GM23338 (cell line): ENCODE results near the gene IRF8. TPM values are rescaled to one million over a fixed set of nuclear protein-coding genes. Genes with fewer than 3 reads are reported as not detected.

Experiments used
- ATAC-seq: fragments of 200-7000 bp; cut with Tn5 transposase; 3 replicates; pipeline ENCODE4 v1.9.1; 2020
- DNase-seq: peaks from one replicate; pipeline ENCODE4 v3.0.0-alpha.2; 2015; ENCODE audit warnings: low spot score
- H2AFZ ChIP-seq: fragments of 200-600 bp; sonication (generic); 2 replicates; pipeline ENCODE4 v1.8.0; 2016; ENCODE audit warnings: antibody characterized with exemption, mild to moderate bottlenecking, moderate library complexity
- H3F3A ChIP-seq: fragments of 200-600 bp; sonication (generic); replicated peaks from 2 replicates; pipeline ENCODE4 v1.8.0; 2017; ENCODE audit warnings: antibody characterized with exemption, mixed run types, low read depth
- H3K27ac ChIP-seq: fragments of 200-600 bp; sonication (generic); 2 replicates; pipeline ENCODE4 v1.6.1; 2016; ENCODE audit warnings: low read depth
- H3K27me3 ChIP-seq: fragments of 200-600 bp; sonication (generic); 2 replicates; pipeline ENCODE4 v1.8.0; 2016; ENCODE audit warnings: mild to moderate bottlenecking, mixed run types, moderate library complexity; ENCODE audit not compliant: insufficient read depth
- H3K36me3 ChIP-seq: fragments of 200-600 bp; sonication (generic); 2 replicates; pipeline ENCODE4 v1.8.0; 2016; ENCODE audit warnings: mild to moderate bottlenecking; ENCODE audit not compliant: insufficient read depth
- H3K4me1 ChIP-seq: fragments of 200-600 bp; sonication (generic); 2 replicates; pipeline ENCODE4 v1.8.0; 2016; ENCODE audit warnings: mild to moderate bottlenecking, moderate library complexity; ENCODE audit not compliant: insufficient read depth
- H3K4me2 ChIP-seq: fragments of 200-600 bp; sonication (generic); 2 replicates; pipeline ENCODE4 v1.7.1; 2017; ENCODE audit warnings: mixed run types
- H3K4me3 ChIP-seq: fragments of 200-600 bp; sonication (generic); 2 replicates; pipeline ENCODE4 v1.6.1; 2016; ENCODE audit warnings: mixed run types
- H3K79me2 ChIP-seq: fragments of 200-600 bp; sonication (generic); replicated peaks from 2 replicates; pipeline ENCODE4 v1.8.0; 2017; ENCODE audit warnings: mild to moderate bottlenecking; ENCODE audit not compliant: insufficient read depth
- H3K9me2 ChIP-seq: fragments of 200-600 bp; sonication (generic); 2 replicates; pipeline ENCODE4 v1.8.0; 2017; ENCODE audit not compliant: insufficient read depth
- H4K20me1 ChIP-seq: fragments of 200-600 bp; sonication (generic); replicated peaks from 2 replicates; pipeline ENCODE4 v1.8.0; 2017; ENCODE audit warnings: mild to moderate bottlenecking; ENCODE audit not compliant: insufficient read depth
- H3K27ac Mint-ChIP-seq: 2 replicates; pipeline ENCODE4 v1.8.0; 2020; ENCODE audit warnings: inconsistent platforms, mild to moderate bottlenecking, moderate library complexity, mixed read lengths
- H3K27me3 Mint-ChIP-seq: 3 replicates; pipeline ENCODE4 v1.8.0; 2022; ENCODE audit warnings: low read depth, mild to moderate bottlenecking, moderate library complexity, mixed read lengths, inconsistent platforms; ENCODE audit not compliant: insufficient read depth, poor library complexity
- H3K36me3 Mint-ChIP-seq: 3 replicates; pipeline ENCODE4 v1.8.0; 2021; ENCODE audit warnings: low read depth, mild to moderate bottlenecking, inconsistent platforms, moderate library complexity, mixed read lengths
- H3K4me1 Mint-ChIP-seq: 3 replicates; pipeline ENCODE4 v1.8.0; 2020; ENCODE audit warnings: mild to moderate bottlenecking, inconsistent platforms, mixed read lengths
- H3K4me3 Mint-ChIP-seq: 3 replicates; pipeline ENCODE4 v1.8.0; 2021; ENCODE audit warnings: moderate library complexity, mild to moderate bottlenecking, inconsistent platforms, mixed read lengths
- H3K9me3 Mint-ChIP-seq: 3 replicates; pipeline ENCODE4 v1.8.0; 2020; ENCODE audit warnings: moderate library complexity, mild to moderate bottlenecking, inconsistent platforms, mixed read lengths
- CREB1 ChIP-seq: fragments of 250-450 bp; sonication (Bioruptor Pico); IDR thresholded peaks from 2 replicates; pipeline ENCODE4 v1.5.0; 2020; ENCODE audit warnings: low read depth, mild to moderate bottlenecking, moderate library complexity
- CTCF ChIP-seq, 2 experiments: fragments of 200-600 bp in 1 of 2; sonication (generic) in 1 of 2; conservative IDR thresholded peaks; 2 replicates each; pipeline versions ENCODE4 v1.5.1 to v1.6.1; 2016 to 2017; ENCODE audit warnings: antibody characterized with exemption in 2 of 2, low read depth in 2 of 2, mild to moderate bottlenecking in 2 of 2, moderate library complexity in 1 of 2
- EZH2phosphoT487 ChIP-seq: fragments of 200-600 bp; sonication (generic); IDR thresholded peaks from one replicate; pipeline ENCODE4 v1.8.1; 2018; ENCODE audit warnings: antibody characterized with exemption; ENCODE audit not compliant: unreplicated experiment
- ZNF462 ChIP-seq: fragments of 250-450 bp; sonication (Bioruptor Pico); IDR thresholded peaks from 2 replicates; pipeline ENCODE4 v1.5.0; 2020; ENCODE audit warnings: mild to moderate bottlenecking, moderate library complexity
- polyA plus RNA-seq: library from polyadenylated mRNA; unstranded; fragments of >200 nt; fragmentation: Nextera tagmentation; extraction: Ambion mirVana; gene quantifications from 2 replicates; pipeline ENCODE4 v1.2.1, GENCODE V29; 2016
- total RNA-seq: library from RNA; depleted of rRNA; stranded (reverse); fragments of >200 nt; shearing (Covaris generic); gene quantifications from 2 replicates; pipeline ENCODE4 v1.2.3, GENCODE V29; 2014

The IRF8 gene
- total and polyA plus RNA-seq, 2 experiments from 2014 or later = 0.47 to 2.8 TPM

DNA sequence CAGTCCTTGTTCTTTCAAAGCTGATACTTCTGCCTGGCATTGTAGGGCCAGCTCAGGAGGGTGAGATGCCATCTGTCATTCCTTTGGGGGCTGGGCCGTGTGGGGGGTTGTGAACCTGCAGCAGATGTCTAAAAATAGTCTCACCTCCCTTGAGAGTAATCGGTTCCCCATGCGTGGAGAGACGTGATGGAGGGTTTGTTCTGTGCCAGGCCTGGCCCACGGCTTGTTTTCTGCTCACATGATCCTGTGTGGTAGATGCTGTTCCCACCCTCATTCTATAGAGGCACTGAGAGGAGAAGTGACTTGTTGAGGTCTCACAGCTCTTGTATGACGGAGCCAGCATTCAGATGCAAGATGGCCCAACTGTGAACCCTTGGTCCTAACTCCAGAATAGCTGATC, 4.6 kb downstream of the IRF8 start:
- no peaks in the 10 kb centered on the region for H3K36me3 ChIP-seq
- Mint-ChIP-seq H3K4me1 (peaks cover 4% of the 10 kb centered on the region; the same call in 2 of the 3 replicates), H3K27ac (no peak overlapping the region), H3K27me3 (peaks cover 18% of the 10 kb centered on the region), H3K9me3 (no peaks in the 10 kb centered on the region), H3K4me3 (no peak overlapping the region), H3K36me3 (no peaks in the 10 kb centered on the region)
- no peaks in the 10 kb centered on the region for H4K20me1 ChIP-seq
- no peak overlapping the region for H2AFZ ChIP-seq
- no peaks in the 10 kb centered on the region for H3K4me1 ChIP-seq
- no peak overlapping the region for H3K4me3 ChIP-seq
- TF ChIP-seq CTCF (conservative IDR thresholded peaks at IDR 0.05; ENCODE audit: low read depth in 2 of 2) (no peak), EZH2phosphoT487 (no peak), ZNF462 (no peak), CREB1 (CRISPR knock-in tag) (no peak)
- ATAC-seq = no peak
- DNase-seq = no peak
- no peak overlapping the region for H3K27ac ChIP-seq
- peaks cover 3% of the 10 kb centered on the region; the same call in 1 of the 2 replicates for H3K9me2 ChIP-seq
- H3F3A ChIP-seq = 0 out of 2 replicates have a peak, but pooled peaks cover 6% of the 10 kb centered on the region
- H3K79me2 ChIP-seq = no peaks in the 10 kb centered on the region
- peaks cover 24% of the 10 kb centered on the region for H3K27me3 ChIP-seq
- no peak overlapping the region for H3K4me2 ChIP-seq
